ENCODE results near the gene DNAH9.

- TF ChIP-seq EZH2 (IDR thresholded peaks at IDR 0.05; ENCODE audit: low read length) = no peak
- TF ChIP-seq, protein P1, sequence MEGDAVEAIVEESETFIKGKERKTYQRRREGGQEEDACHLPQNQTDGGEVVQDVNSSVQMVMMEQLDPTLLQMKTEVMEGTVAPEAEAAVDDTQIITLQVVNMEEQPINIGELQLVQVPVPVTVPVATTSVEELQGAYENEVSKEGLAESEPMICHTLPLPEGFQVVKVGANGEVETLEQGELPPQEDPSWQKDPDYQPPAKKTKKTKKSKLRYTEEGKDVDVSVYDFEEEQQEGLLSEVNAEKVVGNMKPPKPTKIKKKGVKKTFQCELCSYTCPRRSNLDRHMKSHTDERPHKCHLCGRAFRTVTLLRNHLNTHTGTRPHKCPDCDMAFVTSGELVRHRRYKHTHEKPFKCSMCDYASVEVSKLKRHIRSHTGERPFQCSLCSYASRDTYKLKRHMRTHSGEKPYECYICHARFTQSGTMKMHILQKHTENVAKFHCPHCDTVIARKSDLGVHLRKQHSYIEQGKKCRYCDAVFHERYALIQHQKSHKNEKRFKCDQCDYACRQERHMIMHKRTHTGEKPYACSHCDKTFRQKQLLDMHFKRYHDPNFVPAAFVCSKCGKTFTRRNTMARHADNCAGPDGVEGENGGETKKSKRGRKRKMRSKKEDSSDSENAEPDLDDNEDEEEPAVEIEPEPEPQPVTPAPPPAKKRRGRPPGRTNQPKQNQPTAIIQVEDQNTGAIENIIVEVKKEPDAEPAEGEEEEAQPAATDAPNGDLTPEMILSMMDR (optimal IDR thresholded peaks at IDR 0.05 in 1 of 3, IDR thresholded peaks at IDR 0.05 in 1 of 3, conservative IDR thresholded peaks at IDR 0.05 in 1 of 3; ENCODE audit: extremely low read depth in 1 of 3, insufficient read depth in 2 of 3, low read length in 3 of 3) = no peak
Observed at GRCh38 chr17:11999696-12000095, 401.4 kb downstream of the DNAH9 start.
